ENCODE data around the gene ST6GAL1.

ST6GAL1 gene

DNA sequence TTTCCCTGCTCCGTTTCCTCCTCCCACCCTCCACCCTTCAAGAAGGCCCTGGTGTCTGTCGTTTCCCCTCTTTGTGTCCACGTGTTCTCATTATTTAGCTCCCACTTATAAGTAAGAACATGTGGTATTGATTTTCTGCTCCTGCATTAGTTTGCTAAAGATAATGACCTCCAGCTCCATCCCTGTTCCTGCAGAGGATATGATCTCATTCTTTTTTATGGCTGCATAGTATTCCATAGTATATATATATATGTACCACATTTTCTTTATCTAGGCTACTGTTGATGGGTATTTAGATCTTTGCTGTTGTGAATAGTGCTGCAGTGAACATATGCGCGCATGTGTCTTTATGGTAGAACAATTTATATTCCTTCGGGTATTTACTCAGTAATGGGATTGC, 4.8 kb downstream of the ST6GAL1 start:
- no peak overlapping the region for H3K4me3 ChIP-seq (ENCODE audit: low read depth, low read length)
- TF ChIP-seq, protein P1, sequence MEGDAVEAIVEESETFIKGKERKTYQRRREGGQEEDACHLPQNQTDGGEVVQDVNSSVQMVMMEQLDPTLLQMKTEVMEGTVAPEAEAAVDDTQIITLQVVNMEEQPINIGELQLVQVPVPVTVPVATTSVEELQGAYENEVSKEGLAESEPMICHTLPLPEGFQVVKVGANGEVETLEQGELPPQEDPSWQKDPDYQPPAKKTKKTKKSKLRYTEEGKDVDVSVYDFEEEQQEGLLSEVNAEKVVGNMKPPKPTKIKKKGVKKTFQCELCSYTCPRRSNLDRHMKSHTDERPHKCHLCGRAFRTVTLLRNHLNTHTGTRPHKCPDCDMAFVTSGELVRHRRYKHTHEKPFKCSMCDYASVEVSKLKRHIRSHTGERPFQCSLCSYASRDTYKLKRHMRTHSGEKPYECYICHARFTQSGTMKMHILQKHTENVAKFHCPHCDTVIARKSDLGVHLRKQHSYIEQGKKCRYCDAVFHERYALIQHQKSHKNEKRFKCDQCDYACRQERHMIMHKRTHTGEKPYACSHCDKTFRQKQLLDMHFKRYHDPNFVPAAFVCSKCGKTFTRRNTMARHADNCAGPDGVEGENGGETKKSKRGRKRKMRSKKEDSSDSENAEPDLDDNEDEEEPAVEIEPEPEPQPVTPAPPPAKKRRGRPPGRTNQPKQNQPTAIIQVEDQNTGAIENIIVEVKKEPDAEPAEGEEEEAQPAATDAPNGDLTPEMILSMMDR (conservative IDR thresholded peaks at IDR 0.05; ENCODE audit: low read depth, low read length), result no peak
- no peak for DNase-seq (ENCODE audit: low read depth)

- DNase-seq (ENCODE audit: low read depth), result no peak
- no peak overlapping the region for H3K4me3 ChIP-seq (ENCODE audit: low read depth, low read length)
- TF ChIP-seq, protein P1 (conservative IDR thresholded peaks at IDR 0.05; ENCODE audit: low read depth, low read length), result no peak
Observed at GRCh38 chr3:186937017-186937875, 6.9 kb downstream of the ST6GAL1 start.

- TF ChIP-seq, protein P1 (conservative IDR thresholded peaks at IDR 0.05; ENCODE audit: low read depth, low read length), result no peak
- no peak overlapping the region for H3K4me3 ChIP-seq (ENCODE audit: low read depth, low read length)
- peak; percentile 83 for DNase-seq (ENCODE audit: low read depth)
Observed at GRCh38 chr3:186938716-186939115, 8.4 kb downstream of the ST6GAL1 start.

DNA sequence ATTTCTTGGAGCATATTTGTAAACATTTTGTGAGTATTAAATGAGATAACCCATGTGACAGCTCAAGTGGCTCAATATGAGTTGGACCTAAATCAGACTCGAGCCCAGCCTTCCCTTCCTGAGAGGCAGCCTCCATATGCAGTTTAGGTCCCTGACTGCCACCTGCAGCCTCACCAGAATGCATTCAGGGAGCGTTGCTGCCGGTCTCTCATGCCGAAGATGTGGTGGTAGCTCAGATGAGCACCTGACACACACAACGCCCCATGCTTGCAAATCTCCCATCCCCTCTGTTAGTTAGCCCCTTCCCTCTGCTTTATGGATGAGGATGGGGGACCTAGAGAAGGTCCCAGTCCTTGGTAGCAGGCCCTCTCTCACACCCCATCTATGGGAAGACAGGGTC, 9.2 kb downstream of the ST6GAL1 start:
- TF ChIP-seq, protein P1 (conservative IDR thresholded peaks at IDR 0.05; ENCODE audit: low read depth, low read length), result no peak
- no peak for DNase-seq (ENCODE audit: low read depth)
- H3K4me3 ChIP-seq (ENCODE audit: low read depth, low read length), result no peak overlapping the region

DNA sequence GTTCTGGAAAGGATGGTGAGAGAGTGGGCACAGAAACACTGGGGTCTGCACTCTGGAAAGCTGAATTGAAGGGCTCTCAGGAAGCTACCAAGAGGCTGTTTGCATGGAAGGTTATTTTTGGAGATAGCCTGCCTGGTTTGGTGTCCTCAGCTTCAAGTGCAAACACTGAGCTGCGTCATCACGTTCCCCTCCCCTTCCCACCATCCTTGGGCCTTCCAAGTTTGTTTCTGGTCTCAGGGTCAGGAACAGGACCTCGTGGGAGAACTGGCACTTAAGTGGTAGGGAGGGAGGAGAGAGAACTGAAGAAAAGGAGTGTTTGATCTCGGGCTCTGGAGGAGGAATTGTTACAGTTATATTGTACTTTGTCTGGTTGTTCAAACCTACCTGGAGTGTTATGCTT, 10.6 kb downstream of the ST6GAL1 start:
- TF ChIP-seq, protein P1 (conservative IDR thresholded peaks at IDR 0.05; ENCODE audit: low read depth, low read length), result no peak
- peak; percentile 21 for DNase-seq (ENCODE audit: low read depth)

GRCh38 chr3:186942168-186942567, 11.8 kb downstream of the ST6GAL1 start:
- DNase-seq (ENCODE audit: low read depth), result no peak
- H3K4me3 ChIP-seq (ENCODE audit: low read depth, low read length), result no peak overlapping the region
- TF ChIP-seq, protein P1 (conservative IDR thresholded peaks at IDR 0.05; ENCODE audit: low read depth, low read length), result no peak

More for the DNA sequence above, 10.6 kb downstream of the ST6GAL1 start:
- H3K4me3 ChIP-seq (ENCODE audit: low read depth, low read length), result no peak overlapping the region

All from choroid plexus epithelial cell (primary cell).